Measurements from ENCODE around the gene OCA2.
"Not testable (repeated sequence)": the region's sequence is repeated elsewhere in the genome, so short reads cannot be mapped to it uniquely, and the experiment has no call there.

The OCA2 gene

GRCh38 chr15:28121577-28121976 lies 22.5 kb upstream of the OCA2 start:
- not testable (repeated sequence) for FAIRE-seq; DNase-seq (ENCODE audit: low spot score)

GRCh38 chr15:28120359-28120640 lies 21.2 kb upstream of the OCA2 start:
- no peak for FAIRE-seq

GRCh38 chr15:28118531-28118930 lies 19.4 kb upstream of the OCA2 start:
- FAIRE-seq: no peak
- no peak for DNase-seq (ENCODE audit: low spot score)

More at GRCh38 chr15:28120359-28120640, 21.2 kb upstream of the OCA2 start:
- DNase-seq (ENCODE audit: low spot score): no peak

GRCh38 chr15:28118083-28118482 lies 19.0 kb upstream of the OCA2 start:
- no peak for DNase-seq (ENCODE audit: low spot score)
- FAIRE-seq: no peak

GRCh38 chr15:28117432-28117990 lies 18.4 kb upstream of the OCA2 start:
- no peak for FAIRE-seq

GRCh38 chr15:28116521-28117431 lies 17.7 kb upstream of the OCA2 start:
- DNase-seq (ENCODE audit: low spot score): no peak
- FAIRE-seq: no peak

More at GRCh38 chr15:28117432-28117990, 18.4 kb upstream of the OCA2 start:
- no peak for DNase-seq (ENCODE audit: low spot score)

GRCh38 chr15:28115871-28116270 lies 16.8 kb upstream of the OCA2 start:
- FAIRE-seq (no peak), DNase-seq (ENCODE audit: low spot score) (no peak)

GRCh38 chr15:28114721-28115622 lies 15.9 kb upstream of the OCA2 start:
- FAIRE-seq (no peak), DNase-seq (ENCODE audit: low spot score) (no peak)

GRCh38 chr15:28114114-28114455 lies 15.0 kb upstream of the OCA2 start:
- FAIRE-seq: no peak
- no peak for DNase-seq (ENCODE audit: low spot score)

- no peak for DNase-seq (ENCODE audit: low spot score)
- FAIRE-seq: no peak
Measured at GRCh38 chr15:28113394-28114113, 14.4 kb upstream of the OCA2 start.

- FAIRE-seq: no peak
- DNase-seq (ENCODE audit: low spot score): no peak
Measured at GRCh38 chr15:28112962-28113361, 13.8 kb upstream of the OCA2 start.

GRCh38 chr15:28112101-28112760 lies 13.1 kb upstream of the OCA2 start:
- FAIRE-seq: no peak
- DNase-seq (ENCODE audit: low spot score): no peak

- DNase-seq (ENCODE audit: low spot score): no peak
- FAIRE-seq: no peak
Measured at GRCh38 chr15:28111543-28111942, 12.4 kb upstream of the OCA2 start.

- DNase-seq (ENCODE audit: low spot score) (no peak), FAIRE-seq (no peak)
Measured at GRCh38 chr15:28110481-28110881, 11.4 kb upstream of the OCA2 start.

- no peak for DNase-seq (ENCODE audit: low spot score)
- no peak for FAIRE-seq
Measured at GRCh38 chr15:28109626-28110455, 10.7 kb upstream of the OCA2 start.

- FAIRE-seq (no peak), DNase-seq (ENCODE audit: low spot score) (no peak)
Measured at GRCh38 chr15:28107904-28108275, 8.8 kb upstream of the OCA2 start.

GRCh38 chr15:28107111-28107903 lies 8.2 kb upstream of the OCA2 start:
- DNase-seq (ENCODE audit: low spot score) (no peak), FAIRE-seq (no peak)

- FAIRE-seq (no peak), DNase-seq (ENCODE audit: low spot score) (no peak)
Measured at GRCh38 chr15:28106294-28107110, 7.4 kb upstream of the OCA2 start.
